ENCODE data around the gene LLPH.
A peak's percentile ranks its signal among the peaks of the same experiment; 100 is the strongest.

Gene LLPH

GRCh38 chr12:66103016-66103913 lies 27.3 kb downstream of the LLPH start:
- no peak for DNase-seq (ENCODE audit: low read depth in 3 of 3, low spot score in 1 of 3)

- no peak for DNase-seq (ENCODE audit: low read depth in 3 of 3, low spot score in 1 of 3)
Observed at GRCh38 chr12:66092559-66093269, 37.8 kb downstream of the LLPH start.

DNA sequence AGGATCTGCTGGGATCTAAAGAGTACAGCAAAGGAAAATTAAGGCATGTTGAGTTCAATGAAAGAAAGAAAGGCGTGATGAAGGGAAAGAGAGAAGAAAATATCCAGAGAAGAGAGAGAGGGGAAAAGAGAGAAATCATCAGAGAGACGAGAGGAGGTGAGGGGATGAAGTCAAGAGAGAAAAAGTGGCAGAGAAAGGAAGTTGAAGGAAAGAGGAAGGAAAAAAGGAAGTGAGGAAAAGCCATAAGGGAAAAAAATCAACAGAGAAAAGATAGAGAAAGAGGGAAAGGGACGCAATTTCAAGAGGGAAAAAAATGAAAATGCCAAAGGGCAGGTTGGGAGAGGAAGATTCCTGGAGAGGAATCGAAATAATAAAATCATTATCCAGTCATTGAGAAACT lies 40.4 kb downstream of the LLPH start:
- DNase-seq (ENCODE audit: low read depth in 3 of 3, low spot score in 1 of 3): no peak

- DNase-seq (ENCODE audit: low read depth in 3 of 3, low spot score in 1 of 3): peak in 1 of 3 donors; percentile 20
Observed at GRCh38 chr12:66087365-66087943, 43.1 kb downstream of the LLPH start.

DNA sequence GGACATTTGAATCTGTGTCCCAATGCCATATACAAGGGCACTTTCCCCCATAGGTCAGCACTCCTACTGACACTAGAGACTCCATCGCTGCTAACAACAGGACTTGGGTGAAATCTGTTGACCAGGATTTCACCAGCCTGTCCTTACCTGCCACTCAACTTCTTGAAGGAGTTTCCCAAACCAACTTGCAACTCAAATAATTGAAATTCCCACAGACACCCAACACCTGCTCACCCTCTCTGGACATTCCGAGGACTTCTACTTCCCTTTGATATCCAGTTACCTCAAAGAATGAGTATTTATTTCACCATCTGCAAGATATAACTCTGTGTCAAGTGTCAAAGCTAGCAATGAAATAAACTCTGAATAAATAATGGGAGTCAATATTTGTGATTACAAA lies 44.6 kb downstream of the LLPH start:
- DNase-seq (ENCODE audit: low read depth in 3 of 3, low spot score in 1 of 3): no peak

DNA sequence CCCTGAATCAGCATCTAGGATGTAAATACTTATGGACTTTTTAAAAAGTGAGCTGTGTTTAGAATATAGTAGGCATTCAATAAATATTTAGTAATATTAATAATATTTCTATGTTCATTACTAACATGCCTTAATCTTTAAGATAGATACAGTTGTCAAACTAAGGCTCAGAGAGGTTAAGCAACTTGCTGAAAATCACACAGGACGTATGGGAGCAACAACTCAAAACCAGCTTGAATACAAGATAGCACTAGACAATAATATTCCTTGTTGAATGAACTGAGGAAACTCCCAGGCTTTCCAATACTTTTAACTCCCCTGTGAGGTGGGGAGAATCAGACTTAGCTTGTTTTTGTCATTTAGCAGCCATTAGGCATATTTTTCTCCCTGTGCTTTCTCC lies 45.3 kb downstream of the LLPH start:
- no peak for DNase-seq (ENCODE audit: low read depth in 3 of 3, low spot score in 1 of 3)

DNA sequence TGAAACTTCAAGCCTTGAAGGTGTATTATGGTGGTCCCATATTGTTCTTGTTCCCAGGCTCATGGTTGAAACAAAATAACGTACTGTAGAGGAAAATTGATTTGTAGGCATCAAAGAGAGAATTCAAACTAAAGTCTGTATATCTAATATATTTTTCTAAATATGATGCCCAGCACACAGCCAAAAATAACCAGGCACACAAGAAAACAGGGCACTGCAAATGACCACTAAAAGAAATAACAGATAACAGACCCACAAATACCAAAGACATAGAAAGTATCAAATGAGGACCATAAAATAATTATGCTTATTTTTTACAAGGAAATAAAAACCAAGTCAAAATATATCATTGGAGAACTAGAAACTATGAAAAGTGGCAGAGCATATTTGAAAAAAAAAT lies 46.8 kb downstream of the LLPH start:
- DNase-seq (ENCODE audit: low read depth in 3 of 3, low spot score in 1 of 3): no peak

GRCh38 chr12:66082744-66083143 lies 47.8 kb downstream of the LLPH start:
- DNase-seq (ENCODE audit: low read depth in 3 of 3, low spot score in 1 of 3): no peak

GRCh38 chr12:66080791-66081190 lies 49.8 kb downstream of the LLPH start:
- no peak for DNase-seq (ENCODE audit: low read depth in 3 of 3, low spot score in 1 of 3)

- no peak for DNase-seq (ENCODE audit: low read depth in 3 of 3, low spot score in 1 of 3)
Observed at GRCh38 chr12:66077542-66077941, 53.0 kb downstream of the LLPH start.

DNA sequence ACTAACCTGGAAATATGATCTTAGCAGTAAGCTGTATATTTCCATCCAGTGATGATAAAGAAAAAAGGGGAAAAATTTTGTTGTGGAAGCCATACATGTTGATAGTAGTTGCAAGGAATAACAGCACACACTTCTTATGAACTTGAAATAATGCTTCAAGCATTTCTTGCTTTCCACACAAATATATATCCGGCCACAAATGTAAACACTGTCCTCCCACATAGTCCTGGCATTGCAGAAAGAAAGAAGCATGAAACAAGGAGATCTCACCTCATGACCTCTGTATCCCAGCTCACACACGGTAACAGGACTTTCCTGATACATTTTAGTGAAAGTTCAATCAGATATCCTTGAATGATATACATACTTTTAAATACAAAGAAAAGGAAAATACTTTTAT lies 56.0 kb downstream of the LLPH start:
- no peak for DNase-seq (ENCODE audit: low read depth in 3 of 3, low spot score in 1 of 3)

DNA sequence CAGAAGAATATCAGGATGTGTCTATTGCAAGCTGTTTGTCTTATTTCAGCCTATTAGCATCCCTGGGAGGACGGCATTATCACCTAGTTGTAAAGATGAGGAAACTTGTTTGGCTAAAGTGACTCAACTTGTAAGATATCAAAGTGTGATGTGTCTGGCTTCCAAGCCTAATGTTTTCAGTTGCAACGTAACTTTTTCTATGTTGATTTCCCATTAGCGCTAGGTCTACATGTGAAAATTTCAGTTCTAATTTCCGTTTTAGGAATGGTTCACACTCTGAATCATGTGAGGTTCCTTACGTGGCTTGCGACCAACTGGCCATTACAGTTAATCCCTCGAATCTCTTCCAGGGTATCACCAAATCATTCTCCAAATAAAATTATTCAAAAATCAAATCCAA lies 58.0 kb downstream of the LLPH start:
- DNase-seq (ENCODE audit: low read depth in 3 of 3, low spot score in 1 of 3): no peak

DNA sequence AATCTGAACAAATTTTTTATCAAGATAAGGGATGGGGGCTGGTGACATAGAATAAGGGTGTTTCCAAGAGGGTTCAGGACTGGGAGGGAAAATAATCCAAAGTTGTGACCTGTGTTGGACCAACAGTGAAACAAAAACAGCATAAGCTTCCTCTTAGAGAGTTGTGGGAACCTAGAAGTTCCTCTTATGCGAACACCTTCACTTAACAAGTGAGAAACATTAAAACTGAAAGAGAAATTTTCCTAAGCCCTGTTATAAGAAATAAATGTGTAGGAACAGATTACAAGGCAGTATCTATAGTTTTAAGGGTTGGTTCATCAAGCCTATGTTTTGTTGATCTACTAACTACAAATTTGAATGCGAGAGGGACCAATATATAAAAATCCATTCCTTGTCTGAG lies 58.4 kb downstream of the LLPH start:
- no peak for DNase-seq (ENCODE audit: low read depth in 3 of 3, low spot score in 1 of 3)

GRCh38 chr12:66071549-66071948 lies 59.0 kb downstream of the LLPH start:
- DNase-seq (ENCODE audit: low read depth in 3 of 3, low spot score in 1 of 3): no peak

DNA sequence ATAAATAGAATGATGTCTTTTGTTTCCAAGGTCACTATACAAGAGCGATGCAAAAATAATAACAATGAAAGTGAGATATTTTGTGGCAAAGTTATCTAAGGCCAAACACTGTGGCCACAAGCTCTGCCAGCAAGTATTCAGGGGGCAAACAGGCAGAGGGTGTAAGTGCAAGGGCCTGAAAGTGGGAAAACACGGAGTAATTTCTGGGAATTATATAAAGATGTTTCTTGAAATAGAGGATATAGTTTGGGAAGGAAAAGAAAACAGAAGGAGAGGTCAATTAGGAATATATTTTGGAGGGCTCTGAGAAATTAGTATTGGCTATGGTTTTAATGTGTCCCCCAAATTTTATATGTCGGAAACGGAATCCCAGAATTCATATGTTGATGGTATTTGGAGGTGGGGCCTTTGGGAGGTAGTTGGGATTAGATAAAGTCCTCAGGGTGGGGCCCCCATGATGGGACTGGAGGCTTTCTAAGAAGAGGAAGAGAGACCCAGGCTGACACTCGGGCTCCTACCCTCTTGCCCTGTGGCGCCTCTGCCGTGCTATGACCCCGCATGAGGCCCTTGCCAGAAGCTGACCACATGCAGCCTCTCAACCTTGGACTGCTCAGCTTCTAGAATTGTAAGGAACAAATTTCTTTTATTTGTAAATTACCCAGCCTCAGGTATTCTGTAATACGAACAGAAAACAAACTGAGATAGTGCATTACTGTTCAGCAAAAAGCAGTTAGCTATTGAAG lies 60.0 kb downstream of the LLPH start:
- no peak for DNase-seq (ENCODE audit: low read depth in 3 of 3, low spot score in 1 of 3)

DNA sequence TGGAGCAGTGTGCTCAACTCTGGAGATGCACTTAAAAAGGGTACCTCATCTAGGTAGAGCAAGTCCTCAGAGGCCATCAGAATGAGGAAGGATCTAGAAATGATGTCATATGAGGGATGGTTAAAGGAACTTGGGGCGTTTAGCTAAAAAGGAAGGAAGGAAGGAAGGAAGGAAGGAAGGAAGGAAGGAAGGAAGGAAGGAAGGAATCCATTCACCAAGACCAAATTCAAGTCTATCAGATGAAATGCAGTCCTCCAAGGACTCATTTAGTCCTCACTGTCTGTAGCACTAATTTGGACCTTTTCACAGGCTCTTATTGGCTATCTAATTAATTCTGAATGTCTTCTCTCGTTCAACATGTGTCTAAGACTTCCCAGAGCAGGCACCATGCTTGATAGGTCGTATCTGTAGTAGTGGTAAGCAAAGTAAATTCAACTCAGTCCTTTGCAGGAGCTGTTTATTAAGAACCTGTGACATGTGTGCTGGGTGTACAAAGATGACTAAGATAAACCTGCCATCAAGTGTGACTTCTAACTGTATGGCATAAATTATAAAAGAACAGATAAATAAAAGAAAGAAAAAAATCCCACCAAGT lies 63.5 kb downstream of the LLPH start:
- DNase-seq (ENCODE audit: low read depth in 3 of 3, low spot score in 1 of 3): no peak
